PC-3 (cell line): ENCODE measurements around the gene TSSK2. TPM values are rescaled to one million over a fixed set of nuclear protein-coding genes. Genes with fewer than 3 reads are reported as not detected.

Experiments
- ATAC-seq: fragments of 200-7000 bp; cut with Tn5 transposase; 2 replicates; pipeline ENCODE4 v1.9.1; 2020; ENCODE audit warnings: mild to moderate bottlenecking, moderate library complexity
- BruUV-seq: library from RNA; stranded (reverse); fragments of 400-500 nt; replicated peaks from 2 replicates; lab custom pipeline; 2021; lab: Mats Ljungman, UMichigan
- CTCF ChIA-PET: fragments of 300-600 bp; sonication (Branson Sonifier 250); formaldehyde crosslinking; loops from one replicate; lab custom pipeline; 2022; ENCODE audit warnings: antibody characterized with exemption; lab: Charles Lee
- POLR2A ChIA-PET: fragments of 300-600 bp; sonication (Branson Sonifier 250); formaldehyde crosslinking; loops from one replicate; lab custom pipeline; 2022; ENCODE audit warnings: antibody characterized with exemption; ENCODE audit not compliant: unreplicated experiment; lab: Charles Lee
- DNase-seq: peaks from one replicate; pipeline ENCODE4 v3.0.0-alpha.2; 2015
- H2AFZ ChIP-seq: fragments of 300-600 bp; sonication (generic); 2 replicates; pipeline ENCODE4 v1.6.0; 2016; ENCODE audit warnings: antibody characterized with exemption, low read length
- H3F3A ChIP-seq: fragments of 300-600 bp; sonication (generic); one replicate; pipeline ENCODE4 v1.6.0; 2017; ENCODE audit warnings: antibody characterized with exemption, low read length, control low read depth, mild to moderate bottlenecking; ENCODE audit not compliant: unreplicated experiment
- H3K27ac ChIP-seq: fragments of 300-600 bp; sonication (generic); 2 replicates; pipeline ENCODE4 v1.5.1; 2016; ENCODE audit warnings: mild to moderate bottlenecking, low read length
- H3K27me3 ChIP-seq: fragments of 300-600 bp; sonication (generic); 2 replicates; pipeline ENCODE4 v1.6.1; 2016; ENCODE audit warnings: low read length, mixed read lengths
- H3K36me3 ChIP-seq: fragments of 300-600 bp; sonication (generic); 2 replicates; pipeline ENCODE4 v1.6.1; 2016; ENCODE audit warnings: low read depth, mixed run types, low read length, mixed read lengths
- H3K4me1 ChIP-seq: fragments of 300-600 bp; sonication (generic); 2 replicates; pipeline ENCODE4 v1.5.1; 2016; ENCODE audit warnings: low read length; ENCODE audit not compliant: insufficient read depth
- H3K4me2 ChIP-seq: fragments of 300-600 bp; sonication (generic); 2 replicates; pipeline ENCODE4 v1.6.0; 2016; ENCODE audit warnings: low read length
- H3K4me3 ChIP-seq: fragments of 300-600 bp; sonication (generic); 2 replicates; pipeline ENCODE4 v1.5.1; 2016; ENCODE audit warnings: mild to moderate bottlenecking, low read length, mixed read lengths
- H3K79me2 ChIP-seq: fragments of 300-600 bp; sonication (generic); 2 replicates; pipeline ENCODE4 v1.6.1; 2017; ENCODE audit warnings: low read length, mixed read lengths
- H3K9ac ChIP-seq: fragments of 300-600 bp; sonication (generic); 2 replicates; pipeline ENCODE4 v1.6.0; 2016; ENCODE audit warnings: mild to moderate bottlenecking, low read length
- H3K9me2 ChIP-seq: fragments of 300-600 bp; sonication (generic); replicated peaks from 2 replicates; pipeline ENCODE4 v1.6.1; 2016; ENCODE audit warnings: mixed run types, low read length, mixed read lengths
- H3K9me3 ChIP-seq: fragments of 300-600 bp; sonication (generic); 2 replicates; pipeline ENCODE4 v1.6.1; 2016; ENCODE audit warnings: low read length, mixed read lengths
- H4K20me1 ChIP-seq: fragments of 300-600 bp; sonication (generic); 2 replicates; pipeline ENCODE4 v1.6.1; 2016; ENCODE audit warnings: low read length, mixed read lengths
- CTCF ChIP-seq: fragments of 300-600 bp; sonication (generic); conservative IDR thresholded peaks from 2 replicates; pipeline ENCODE4 v1.5.1; 2017; ENCODE audit warnings: antibody characterized with exemption, low read depth, mild to moderate bottlenecking, low read length
- EZH2 ChIP-seq: fragments of 300-600 bp; sonication (generic); IDR thresholded peaks from one replicate; pipeline ENCODE4 v1.6.1; 2017; ENCODE audit warnings: antibody characterized with exemption, mild to moderate bottlenecking, low read length; ENCODE audit not compliant: unreplicated experiment
- EZH2phosphoT487 ChIP-seq: fragments of 300-600 bp; sonication (generic); IDR thresholded peaks from 2 replicates; pipeline ENCODE4 v1.6.1; 2018; ENCODE audit warnings: mild to moderate bottlenecking, antibody characterized with exemption, low read length, borderline replicate concordance
- intact Hi-C: fragments of 100-400 bp; cut with micrococcal nuclease; formaldehyde crosslinking; loops from 2 replicates; pipeline ENCODE4 v1.9.0; 2023
- total RNA-seq: library from RNA; depleted of rRNA; stranded (reverse); fragments of >200 nt; gene quantifications from 2 replicates; pipeline ENCODE4 v1.2.3, GENCODE V29; 2014

The TSSK2 gene
- total RNA-seq, 1 experiment from 2014 or later: not detected

- ATAC-seq (no peak), DNase-seq (no peak)
- H3K4me3 ChIP-seq: no peak overlapping the region
- H4K20me1 ChIP-seq: no peaks in the 10 kb centered on the region
- ChIA-PET CTCF (no interaction called here), POLR2A (no interaction called here)
- no peaks in the 10 kb centered on the region for H3K4me1 ChIP-seq
- no peak overlapping the region for H3K9ac ChIP-seq
- TF ChIP-seq EZH2 (no peak), EZH2phosphoT487 (no peak), CTCF (no peak)
- no peak overlapping the region for H3K4me2 ChIP-seq
- no peaks in the 10 kb centered on the region for H3K9me2 ChIP-seq
- intact Hi-C loops: no loop called here
- no peaks in the 10 kb centered on the region for H3K9me3 ChIP-seq
- H3K79me2 ChIP-seq: peaks cover 2% of the 10 kb centered on the region
- H3F3A ChIP-seq: no peaks in the 10 kb centered on the region
- no peak overlapping the region for H3K27ac ChIP-seq
- no peaks in the 10 kb centered on the region for H3K36me3 ChIP-seq
- H3K27me3 ChIP-seq: no peaks in the 10 kb centered on the region
- no peak overlapping the region for H2AFZ ChIP-seq
- no TSS peak for BruUV-seq
Measured at GRCh38 chr22:19126309-19127273, 4.5 kb upstream of the TSSK2 start.

- CTCF ChIA-PET: no interaction called here
- no peak for DNase-seq
- intact Hi-C loops: no loop called here
- TF ChIP-seq EZH2phosphoT487 (no peak), EZH2 (no peak), CTCF (no peak)
- Histone ChIP-seq H3K4me2 (no peak overlapping the region), H3K9ac (no peak overlapping the region), H3K9me2 (no peaks in the 10 kb centered on the region), H2AFZ (no peak overlapping the region), H4K20me1 (no peaks in the 10 kb centered on the region), H3K27ac (no peak overlapping the region), H3K4me3 (no peak overlapping the region), H3F3A (no peaks in the 10 kb centered on the region), H3K27me3 (no peaks in the 10 kb centered on the region), H3K4me1 (no peaks in the 10 kb centered on the region), H3K36me3 (no peaks in the 10 kb centered on the region), H3K79me2 (no peaks in the 10 kb centered on the region), H3K9me3 (no peaks in the 10 kb centered on the region)
- POLR2A ChIA-PET: no interaction called here
- no peak for ATAC-seq
- no TSS peak for BruUV-seq
Measured at GRCh38 chr22:19127329-19128008, 3.6 kb upstream of the TSSK2 start.

GRCh38 chr22:19128009-19128401, 3.1 kb upstream of the TSSK2 start:
- DNase-seq (no peak), ATAC-seq (no peak)
- Histone ChIP-seq H3K9ac (no peak overlapping the region), H3K9me3 (no peaks in the 10 kb centered on the region), H3K4me1 (no peaks in the 10 kb centered on the region), H3K27ac (no peak overlapping the region), H3K4me3 (no peak overlapping the region), H3K4me2 (no peak overlapping the region), H3K9me2 (no peaks in the 10 kb centered on the region), H3K36me3 (no peaks in the 10 kb centered on the region), H3F3A (no peaks in the 10 kb centered on the region), H3K27me3 (no peaks in the 10 kb centered on the region), H3K79me2 (no peaks in the 10 kb centered on the region), H4K20me1 (no peaks in the 10 kb centered on the region), H2AFZ (no peak overlapping the region)
- POLR2A ChIA-PET: no interaction called here
- BruUV-seq: no TSS peak
- CTCF ChIA-PET: no interaction called here
- no peak for TF ChIP-seq EZH2
- intact Hi-C loops: no loop called here
